Ishikawa (cell line): ENCODE data around the gene PKM.

Experiments used
- CEBPB ChIP-seq: IDR thresholded peaks from 2 replicates; pipeline ENCODE4 v1.6.1; 2012
- CREB1 ChIP-seq: IDR thresholded peaks from 2 replicates; pipeline ENCODE4 v1.6.1; 2012; ENCODE audit warnings: low read depth
- EGR1 ChIP-seq: IDR thresholded peaks from 2 replicates; pipeline ENCODE4 v1.6.1; 2012
- EP300 ChIP-seq: IDR thresholded peaks from 2 replicates; pipeline ENCODE4 v1.6.1; 2012; ENCODE audit warnings: borderline replicate concordance
- FOXM1 ChIP-seq: IDR thresholded peaks from 2 replicates; pipeline ENCODE4 v1.6.1; 2012; ENCODE audit warnings: low read depth, borderline replicate concordance
- MAX ChIP-seq: IDR thresholded peaks from 2 replicates; pipeline ENCODE4 v1.6.1; 2012
- NFIC ChIP-seq: IDR thresholded peaks from 2 replicates; pipeline ENCODE4 v1.6.1; 2012
- RAD21 ChIP-seq: IDR thresholded peaks from 2 replicates; pipeline ENCODE4 v1.6.1; 2012; ENCODE audit warnings: low read depth
- REST ChIP-seq: IDR thresholded peaks from 2 replicates; pipeline ENCODE4 v1.6.1; 2012; ENCODE audit warnings: low read depth, mild to moderate bottlenecking
- TAF1 ChIP-seq: IDR thresholded peaks from 2 replicates; pipeline ENCODE4 v1.6.1; 2012; ENCODE audit warnings: low read depth, mild to moderate bottlenecking
- TCF12 ChIP-seq: IDR thresholded peaks from 2 replicates; pipeline ENCODE4 v1.6.1; 2012; ENCODE audit warnings: low read depth
- TEAD4 ChIP-seq: IDR thresholded peaks from 2 replicates; pipeline ENCODE4 v1.6.1; 2012
- USF1 ChIP-seq: IDR thresholded peaks from 2 replicates; pipeline ENCODE4 v1.6.1; 2012
- YY1 ChIP-seq: IDR thresholded peaks from 2 replicates; pipeline ENCODE4 v1.6.1; 2012; ENCODE audit warnings: low read depth
- ZBTB7A ChIP-seq: IDR thresholded peaks from 2 replicates; pipeline ENCODE4 v1.6.1; 2012; ENCODE audit warnings: low read depth

PKM gene

GRCh38 chr15:72169921-72170611 is 60.9 kb downstream of the PKM start:
- 0 out of 2 replicates have a peak, but pooled peaks have one; percentile 2 for TF ChIP-seq MAX
- TF ChIP-seq EP300: no peak
- no peak for TF ChIP-seq CREB1
- TF ChIP-seq REST: no peak
- no peak for TF ChIP-seq USF1
- TF ChIP-seq RAD21: no peak
- no peak for TF ChIP-seq NFIC
- TF ChIP-seq ZBTB7A: 0 out of 2 replicates have a peak, but pooled peaks have one; percentile 36
- no peak for TF ChIP-seq YY1
- TF ChIP-seq TAF1: no peak
- no peak for TF ChIP-seq TCF12
- TF ChIP-seq FOXM1: no peak
- no peak for TF ChIP-seq TEAD4
- TF ChIP-seq EGR1: no peak

GRCh38 chr15:72169236-72169920 is 61.6 kb downstream of the PKM start:
- TF ChIP-seq NFIC: peak; percentile 58; the same call in 1 of the 2 replicates
- TF ChIP-seq YY1: no peak
- TF ChIP-seq MAX: peak; percentile 0; the same call in 1 of the 2 replicates
- peak; percentile 8; the same call in 1 of the 2 replicates for TF ChIP-seq RAD21
- TF ChIP-seq TCF12: 0 out of 2 replicates have a peak, but pooled peaks have one; percentile 28
- no peak for TF ChIP-seq TEAD4
- no peak for TF ChIP-seq CREB1
- TF ChIP-seq USF1: peak; percentile 34; the same call in 1 of the 2 replicates
- 0 out of 2 replicates have a peak, but pooled peaks have one; percentile 12 for TF ChIP-seq EP300
- 0 out of 2 replicates have a peak, but pooled peaks have one; percentile 20 for TF ChIP-seq TAF1
- no peak for TF ChIP-seq CEBPB

GRCh38 chr15:72168808-72169190 is 62.2 kb downstream of the PKM start:
- no peak for TF ChIP-seq EP300
- TF ChIP-seq YY1: no peak
- no peak for TF ChIP-seq CREB1
- no peak for TF ChIP-seq TEAD4
- no peak for TF ChIP-seq RAD21
- no peak for TF ChIP-seq EGR1

GRCh38 chr15:72168131-72168807 is 62.7 kb downstream of the PKM start:
- TF ChIP-seq TEAD4: no peak
- no peak for TF ChIP-seq TAF1
- TF ChIP-seq EP300: no peak
- TF ChIP-seq FOXM1: no peak
- no peak for TF ChIP-seq CEBPB
- no peak for TF ChIP-seq EGR1
- no peak for TF ChIP-seq USF1

- TF ChIP-seq CEBPB (no peak), REST (no peak), EP300 (no peak), TCF12 (no peak), TAF1 (no peak), YY1 (no peak), MAX (no peak), FOXM1 (no peak), TEAD4 (no peak), EGR1 (no peak), RAD21 (no peak), CREB1 (no peak), ZBTB7A (no peak), USF1 (no peak), NFIC (no peak)
These were observed 63.5 kb downstream of the PKM start for GRCh38 chr15:72167445-72167844.
